H1 (cell line): ENCODE measurements around the gene ENAH. TPM values are rescaled to one million over a fixed set of nuclear protein-coding genes. Genes with fewer than 3 reads are reported as not detected.

ENCODE experiments used
- CTCF ChIA-PET: fragments of 300-600 bp; sonication (Branson Sonifier 250); formaldehyde crosslinking; loops from one replicate; lab custom pipeline; 2021; ENCODE audit not compliant: partially characterized antibody; lab: Charles Lee
- POLR2A ChIA-PET: fragments of 300-600 bp; sonication (Branson Sonifier 250); formaldehyde crosslinking; loops from one replicate; lab custom pipeline; 2021; ENCODE audit warnings: inconsistent platforms; ENCODE audit not compliant: partially characterized antibody; lab: Charles Lee
- DNase-seq, 2 experiments: peaks; one replicate each; pipeline versions ENCODE4 v3.0.0 to v3.0.0-alpha.2; 2010 to 2022; ENCODE audit warnings: low spot score in 2 of 2, low read depth in 1 of 2, mixed read lengths in 1 of 2
- FAIRE-seq: peaks from 2 replicates; lab custom pipeline; 2011; peaks lifted over from hg19 to GRCh38; lab: Jason Lieb, UNC
- H2AFZ ChIP-seq: 2 replicates; pipeline ENCODE4 v1.8.1; 2012; ENCODE audit warnings: low read length, inconsistent platforms
- H2AK5ac ChIP-seq: 2 replicates; pipeline ENCODE4 v1.6.1; 2013; ENCODE audit warnings: low read depth, low read length
- H2BK120ac ChIP-seq: replicated peaks from 2 replicates; pipeline ENCODE3; 2013; ENCODE audit warnings: low read depth, low read length, inconsistent platforms
- H2BK12ac ChIP-seq: 2 replicates; pipeline ENCODE4 v1.6.1; 2013; ENCODE audit warnings: low read depth, low read length
- H2BK15ac ChIP-seq: 2 replicates; pipeline ENCODE4 v1.6.1; 2013; ENCODE audit warnings: low read length
- H2BK20ac ChIP-seq: 2 replicates; pipeline ENCODE4 v1.6.1; 2013; ENCODE audit warnings: low read length
- H2BK5ac ChIP-seq: 2 replicates; pipeline ENCODE4 v1.6.1; 2013; ENCODE audit warnings: low read depth, low read length
- H3K14ac ChIP-seq: 2 replicates; pipeline ENCODE4 v1.6.1; 2013; ENCODE audit warnings: inconsistent platforms; ENCODE audit not compliant: insufficient read length
- H3K18ac ChIP-seq: 2 replicates; pipeline ENCODE4 v1.6.1; 2013; ENCODE audit warnings: low read length; ENCODE audit errors: extremely low read depth
- H3K23ac ChIP-seq: 2 replicates; pipeline ENCODE4 v1.6.1; 2013; ENCODE audit warnings: inconsistent platforms; ENCODE audit not compliant: insufficient read length
- H3K23me2 ChIP-seq: 2 replicates; pipeline ENCODE4 v1.6.1; 2013; ENCODE audit warnings: low read depth, low read length
- H3K27ac ChIP-seq: 2 replicates; pipeline ENCODE4 v1.6.1; 2011; ENCODE audit warnings: low read depth, low read length, inconsistent platforms
- H3K27me3 ChIP-seq, 4 experiments: replicated peaks in 1 of 4; 1 replicate in 1 of 4; 2 replicates in 3 of 4; pipeline versions ENCODE4 v1.6.1 to v1.8.1; 2011 to 2013; ENCODE audit warnings: low read length in 3 of 4, mild to moderate bottlenecking in 3 of 4, inconsistent platforms in 2 of 4, mixed read lengths in 2 of 4, moderate library complexity in 1 of 4; ENCODE audit not compliant: control insufficient read depth in 3 of 4, insufficient read depth in 3 of 4; ENCODE audit errors: extremely low read depth in 1 of 4
- H3K36me3 ChIP-seq, 4 experiments: 2 replicates each; pipeline versions ENCODE4 v1.6.1 to v1.8.1; 2011 to 2013; ENCODE audit warnings: mild to moderate bottlenecking in 4 of 4, low read length in 3 of 4, moderate library complexity in 2 of 4, control low read depth in 1 of 4, inconsistent platforms in 1 of 4; ENCODE audit not compliant: insufficient read depth in 4 of 4, control insufficient read depth in 2 of 4
- H3K4ac ChIP-seq: replicated peaks from 2 replicates; pipeline ENCODE3; 2013; ENCODE audit warnings: low read length, low read depth, mixed read lengths, inconsistent platforms; ENCODE audit not compliant: insufficient read length
- H3K4me1 ChIP-seq, 4 experiments: replicated peaks in 1 of 4; 1 replicate in 1 of 4; 2 replicates in 3 of 4; pipeline versions ENCODE4 v1.6.1 to v1.8.1; 2011 to 2013; ENCODE audit warnings: low read length in 3 of 4, inconsistent platforms in 2 of 4, mixed read lengths in 1 of 4; ENCODE audit not compliant: insufficient read depth in 4 of 4, control insufficient read depth in 3 of 4
- H3K4me2 ChIP-seq, 2 experiments: 2 replicates each; pipeline versions ENCODE4 v1.6.1 to v1.8.1; 2011 to 2013; ENCODE audit warnings: low read depth in 2 of 2, low read length in 2 of 2, control low read depth in 1 of 2, inconsistent platforms in 1 of 2, mild to moderate bottlenecking in 1 of 2; ENCODE audit not compliant: insufficient read depth in 1 of 2
- H3K4me3 ChIP-seq, 4 experiments: fragments of 200-600, 300-600 bp in 1 of 4; sonication (generic), shearing (Covaris generic), sonication (Bioruptor Twin) in 1 of 4; 2 replicates each; pipeline versions ENCODE4 v1.5.1 to v1.8.1; 2011 to 2016; ENCODE audit warnings: low read length in 4 of 4, low read depth in 3 of 4, control low read depth in 2 of 4, inconsistent platforms in 2 of 4, mild to moderate bottlenecking in 2 of 4, mixed read lengths in 1 of 4, moderate library complexity in 1 of 4; ENCODE audit not compliant: insufficient read depth in 2 of 4; ENCODE audit errors: extremely low read depth in 1 of 4
- H3K56ac ChIP-seq: replicated peaks from 2 replicates; pipeline ENCODE3; 2013; ENCODE audit warnings: low read depth, mild to moderate bottlenecking, mixed read lengths, low read length, inconsistent platforms; ENCODE audit not compliant: insufficient read length
- H3K79me1 ChIP-seq: 2 replicates; pipeline ENCODE4 v1.6.1; 2013; ENCODE audit warnings: low read depth, low read length, control low read depth
- H3K79me2 ChIP-seq, 2 experiments: 2 replicates each; pipeline versions ENCODE4 v1.6.1 to v1.8.1; 2012 to 2013; ENCODE audit warnings: low read length in 2 of 2, mild to moderate bottlenecking in 2 of 2, inconsistent platforms in 1 of 2; ENCODE audit not compliant: insufficient read depth in 2 of 2, control insufficient read depth in 1 of 2
- H3K9ac ChIP-seq, 4 experiments: replicated peaks in 1 of 4; 1 replicate in 1 of 4; 2 replicates in 3 of 4; pipeline versions ENCODE4 v1.6.1 to v1.8.1; 2011 to 2013; ENCODE audit warnings: low read depth in 3 of 4, low read length in 3 of 4, control low read depth in 2 of 4, mild to moderate bottlenecking in 2 of 4, moderate library complexity in 2 of 4, inconsistent platforms in 1 of 4; ENCODE audit errors: extremely low read depth in 1 of 4
- H3K9me3 ChIP-seq, 2 experiments: 2 replicates each; pipeline versions ENCODE4 v1.6.1 to v1.8.1; 2012 to 2013; ENCODE audit warnings: mild to moderate bottlenecking in 2 of 2, moderate library complexity in 2 of 2, control low read depth in 1 of 2, inconsistent platforms in 1 of 2, low read depth in 1 of 2, low read length in 1 of 2, mixed read lengths in 1 of 2; ENCODE audit not compliant: insufficient read depth in 2 of 2
- H4K20me1 ChIP-seq, 2 experiments: replicated peaks in 1 of 2; 2 replicates each; pipeline versions ENCODE3 to v1.8.1; 2011 to 2013; ENCODE audit warnings: inconsistent platforms in 2 of 2, low read length in 2 of 2, mild to moderate bottlenecking in 1 of 2; ENCODE audit not compliant: insufficient read depth in 2 of 2, control insufficient read depth in 1 of 2
- H4K5ac ChIP-seq: 2 replicates; pipeline ENCODE4 v1.6.1; 2013; ENCODE audit warnings: low read length, low read depth, mixed read lengths, inconsistent platforms; ENCODE audit not compliant: insufficient read length
- H4K8ac ChIP-seq: 2 replicates; pipeline ENCODE4 v1.8.0; 2013; ENCODE audit warnings: mild to moderate bottlenecking, moderate library complexity, low read length, inconsistent platforms; ENCODE audit not compliant: insufficient read depth; ENCODE audit errors: extremely low read depth
- H4K91ac ChIP-seq: replicated peaks from 2 replicates; pipeline ENCODE3; 2013; ENCODE audit warnings: low read length, mixed read lengths, inconsistent platforms; ENCODE audit not compliant: insufficient read length
- CBX8 ChIP-seq: fragments of 300-800, 300-1000 bp; sonication (generic); IDR thresholded peaks from 2 replicates; pipeline ENCODE4 v1.7.1; 2016; ENCODE audit warnings: low read depth, low read length, borderline replicate concordance
- CHD1 ChIP-seq: IDR thresholded peaks from 2 replicates; pipeline ENCODE4 v1.6.1; 2012; ENCODE audit warnings: low read depth, low read length, improper control_type of control experiment
- CHD2 ChIP-seq: IDR thresholded peaks from 2 replicates; pipeline ENCODE4 v1.6.1; 2012; ENCODE audit warnings: low read length, improper control_type of control experiment
- CREB1 ChIP-seq: IDR thresholded peaks from 2 replicates; pipeline ENCODE4 v1.6.1; 2012; ENCODE audit warnings: inconsistent platforms
- EZH2 ChIP-seq: fragments of 200-600 bp; sonication (generic); IDR thresholded peaks from 2 replicates; pipeline ENCODE4 v1.7.1; 2012; ENCODE audit warnings: low read depth, mild to moderate bottlenecking, moderate library complexity, low read length, inconsistent platforms; ENCODE audit not compliant: severe bottlenecking
- HDAC6 ChIP-seq: IDR thresholded peaks from one replicate; pipeline ENCODE4 v1.7.1; 2012; ENCODE audit warnings: low read depth, mild to moderate bottlenecking, inconsistent platforms, low read length, moderate library complexity
- MAFK ChIP-seq: IDR thresholded peaks from 2 replicates; pipeline ENCODE4 v1.6.1; 2012; ENCODE audit warnings: low read depth, mild to moderate bottlenecking, improper control_type of control experiment, low read length
- NANOG ChIP-seq: IDR thresholded peaks from 2 replicates; pipeline ENCODE4 v1.6.1; 2011; ENCODE audit warnings: low read length, low read depth, mild to moderate bottlenecking, inconsistent platforms; ENCODE audit not compliant: insufficient read depth, poor library complexity, severe bottlenecking
- NRF1 ChIP-seq: IDR thresholded peaks from 2 replicates; pipeline ENCODE4 v1.6.1; 2011; ENCODE audit warnings: mild to moderate bottlenecking, low read depth, low read length, improper control_type of control experiment
- POLR2A ChIP-seq, 2 experiments: IDR thresholded peaks; 1 replicate in 1 of 2; 2 replicates in 1 of 2; pipeline ENCODE4 v1.6.1; 2011; ENCODE audit warnings: low read depth in 2 of 2, low read length in 2 of 2, mild to moderate bottlenecking in 2 of 2; ENCODE audit errors: control extremely low read depth in 1 of 2
- SIRT6 ChIP-seq: IDR thresholded peaks from one replicate; pipeline ENCODE4 v1.7.1; 2012; ENCODE audit warnings: low read length, inconsistent platforms
- SP4 ChIP-seq: IDR thresholded peaks from 2 replicates; pipeline ENCODE4 v1.6.1; 2012; ENCODE audit warnings: low read length, inconsistent platforms
- USF2 ChIP-seq: IDR thresholded peaks from 2 replicates; pipeline ENCODE4 v1.6.1; 2011; ENCODE audit warnings: low read length, improper control_type of control experiment
- WGBS, 2 experiments: shearing (Covaris generic) in 1 of 2; methylation state at CpG; one replicate each; pipeline versions ENCODE4 v1.1.6 to v1.1.7; 2013 to 2015; ENCODE audit warnings: low lambda C conversion rate in 2 of 2, mixed read lengths in 2 of 2, inconsistent platforms in 1 of 2, low coverage in 1 of 2, missing lambda C conversion rate in 1 of 2; ENCODE audit not compliant: insufficient replicate concordance in 2 of 2, insufficient coverage in 1 of 2, insufficient read length in 1 of 2; ENCODE audit errors: extremely low coverage in 1 of 2, missing lambda C conversion rate in 1 of 2; 5-methylcytosine and 5-hydroxymethylcytosine counted together
- polyA plus RNA-seq, 7 experiments: library from polyadenylated mRNA; depleted of rRNA in 3 of 7; stranded (reverse) in 5 of 7; unstranded in 2 of 7; fragments of >200 nt in 5 of 7; fragments of 200-250 nt in 2 of 7; gene quantifications; 1 replicate in 5 of 7; 2 replicates in 1 of 7; 4 replicates in 1 of 7; pipeline versions ENCODE4 v1.2.1 to v1.2.3, GENCODE V29; 2011 to 2013; ENCODE audit warnings: missing spikeins in 2 of 7, mixed read lengths in 2 of 7
- total RNA-seq: library from RNA; stranded (reverse); fragmentation: NEBNext Ultra II Directional; extraction: Animal tissue kit (Norgen Biotek cat#: 25700); gene quantifications from 2 replicates; pipeline ENCODE4 v1.2.1, GENCODE V29; 2021
- TF ChIP-seq, protein P1 (sequence below): IDR thresholded peaks from 2 replicates; pipeline ENCODE4 v1.6.1; 2012; ENCODE audit warnings: inconsistent platforms

The ENAH gene
- total and polyA plus RNA-seq, 2 of the 8 experiments (the other 6 are each of a cell fraction or from before 2014, with no cell fraction given), result 39.1 to 335 TPM

DNA sequence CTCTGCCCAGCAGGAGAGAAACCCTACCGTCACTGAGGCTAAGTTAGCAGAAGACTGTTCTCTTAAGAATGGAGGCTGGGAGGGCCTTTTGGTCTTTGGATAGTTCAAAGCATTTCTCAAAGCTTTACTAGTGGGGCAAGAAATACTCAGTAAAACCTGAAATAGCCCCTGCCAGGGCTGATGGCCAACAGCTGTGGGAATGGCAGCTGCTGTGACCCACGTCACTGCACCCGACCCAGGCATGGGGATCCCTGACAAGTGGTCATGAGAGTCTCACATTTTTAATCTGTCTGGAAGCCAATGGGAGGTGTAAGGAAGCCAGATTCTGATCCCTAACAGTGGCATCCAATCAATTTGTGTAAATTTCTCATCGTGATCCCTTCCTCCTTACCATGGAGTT lies 44.5 kb upstream of the ENAH start:
- WGBS, 2 experiments, result 71% methylated on average over 4 of the region's 4 CpGs; no CpG with 5 or more reads in 1 of the 2 experiments
- Histone ChIP-seq H4K5ac (no peak overlapping the region), H3K27me3 (no peaks in the 10 kb centered on the region), H2AK5ac (no peak overlapping the region), H3K23ac (no peak overlapping the region), H3K23me2 (no peaks in the 10 kb centered on the region), H3K4me1 (no peaks in the 10 kb centered on the region), H3K9ac (no peak overlapping the region), H3K9me3 (no peaks in the 10 kb centered on the region), H4K20me1 (no peaks in the 10 kb centered on the region), H2BK20ac (no peak overlapping the region), H2BK5ac (no peak overlapping the region), H2BK15ac (no peak overlapping the region), H3K36me3 (no peaks in the 10 kb centered on the region), H3K79me1 (no peaks in the 10 kb centered on the region), H4K8ac (no peak overlapping the region), H3K14ac (no peak overlapping the region), H3K4me3 (no peak overlapping the region), H3K27ac (no peak overlapping the region), H4K91ac (no peak overlapping the region), H3K4me2 (no peak overlapping the region), H3K56ac (no peak overlapping the region), H2BK120ac (no peak overlapping the region), H2BK12ac (no peak overlapping the region), H2AFZ (no peak overlapping the region), H3K4ac (no peak overlapping the region), H3K18ac (no peak overlapping the region), H3K79me2 (no peaks in the 10 kb centered on the region)
- FAIRE-seq (no peak), DNase-seq (no peak)
- ChIA-PET CTCF (interaction anchor here (0.9 to 1.0 kb wide), 2 partner anchors 42 to 223 kb away, joined by 3 read pairs; no protein-coding TSS in a partner anchor), POLR2A (no interaction called here)
- TF ChIP-seq NANOG, result no peak
- no peak for TF ChIP-seq CHD1
- no peak for TF ChIP-seq MAFK
- no peak for TF ChIP-seq CBX8
- TF ChIP-seq CREB1, result no peak
- TF ChIP-seq, protein P1, sequence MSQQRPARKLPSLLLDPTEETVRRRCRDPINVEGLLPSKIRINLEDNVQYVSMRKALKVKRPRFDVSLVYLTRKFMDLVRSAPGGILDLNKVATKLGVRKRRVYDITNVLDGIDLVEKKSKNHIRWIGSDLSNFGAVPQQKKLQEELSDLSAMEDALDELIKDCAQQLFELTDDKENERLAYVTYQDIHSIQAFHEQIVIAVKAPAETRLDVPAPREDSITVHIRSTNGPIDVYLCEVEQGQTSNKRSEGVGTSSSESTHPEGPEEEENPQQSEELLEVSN, result no peak
- no peak for TF ChIP-seq EZH2
- no peak for TF ChIP-seq POLR2A (IDR thresholded peaks at IDR 0.05; ENCODE audit: control extremely low read depth in 1 of 2, low read depth in 2 of 2, low read length in 2 of 2)
- TF ChIP-seq SP4, result no peak
- TF ChIP-seq USF2, result no peak
- TF ChIP-seq NRF1, result no peak
- no peak for TF ChIP-seq SIRT6
- TF ChIP-seq CHD2, result no peak
- TF ChIP-seq HDAC6, result no peak
